ENCODE results near the gene CATSPERE. TPM values are rescaled to one million over a fixed set of nuclear protein-coding genes. Genes with fewer than 3 reads are reported as not detected.

CATSPERE gene
- total and polyA plus RNA-seq, 11 donors = 0.07 to 1.2 (median 0.25) TPM

- no peaks in the 10 kb centered on the region for H3K36me3 ChIP-seq
- H3K4me1 ChIP-seq = no peaks in the 10 kb centered on the region
- no peaks in the 10 kb centered on the region for H3K9me3 ChIP-seq
- TF ChIP-seq POLR2A (IDR thresholded peaks at IDR 0.05) (no peak), CTCF (IDR thresholded peaks at IDR 0.05) (no peak)
- H3K27me3 ChIP-seq = no peaks in the 10 kb centered on the region
- DNase-seq (no peak), ATAC-seq (no peak)
- no peak overlapping the region for H3K4me3 ChIP-seq
- intact Hi-C loops (cut with DNase I) = no loop called here
- no peak overlapping the region for H3K27ac ChIP-seq
- WGBS, 4 donors = 69 to 76% (median 74%) methylated on average over 9 of the region's 9 CpGs
Observed at GRCh38 chr1:244614113-244614836, 153.2 kb downstream of the CATSPERE start.

GRCh38 chr1:244614879-244615278, 153.8 kb downstream of the CATSPERE start:
- intact Hi-C loops (cut with DNase I) = no loop called here
- TF ChIP-seq POLR2A (IDR thresholded peaks at IDR 0.05) = no peak
- TF ChIP-seq CTCF (IDR thresholded peaks at IDR 0.05) = no peak

GRCh38 chr1:244615301-244615700, 154.2 kb downstream of the CATSPERE start:
- TF ChIP-seq CTCF (IDR thresholded peaks at IDR 0.05) = no peak
- TF ChIP-seq POLR2A (IDR thresholded peaks at IDR 0.05) = no peak
- Histone ChIP-seq H3K4me1 (no peaks in the 10 kb centered on the region), H3K36me3 (no peaks in the 10 kb centered on the region), H3K27ac (no peak overlapping the region), H3K9me3 (no peaks in the 10 kb centered on the region), H3K27me3 (no peaks in the 10 kb centered on the region), H3K4me3 (no peak overlapping the region)
- DNase-seq (no peak), ATAC-seq (no peak)
- 79 to 87% (median 83%) methylated on average over 6 of the region's 6 CpGs for WGBS, 4 donors
- intact Hi-C loops (cut with DNase I) = no loop called here

More at GRCh38 chr1:244614879-244615278, 153.8 kb downstream of the CATSPERE start:
- Histone ChIP-seq H3K9me3 (no peaks in the 10 kb centered on the region), H3K27me3 (no peaks in the 10 kb centered on the region), H3K4me3 (no peak overlapping the region), H3K36me3 (no peaks in the 10 kb centered on the region), H3K27ac (no peak overlapping the region), H3K4me1 (no peaks in the 10 kb centered on the region)
- ATAC-seq = no peak
- DNase-seq = no peak
- 42 to 74% (median 65%) methylated on average over 3 of the region's 3 CpGs for WGBS, 4 donors

GRCh38 chr1:244626709-244627108, 165.6 kb downstream of the CATSPERE start:
- intact Hi-C loops (cut with DNase I) = no loop called here
- Histone ChIP-seq H3K36me3 (no peaks in the 10 kb centered on the region), H3K27ac (no peak overlapping the region), H3K27me3 (peaks cover 0 to 6% (median 0%) of the 10 kb centered on the region in 9 donors), H3K4me3 (no peak overlapping the region), H3K4me1 (no peaks in the 10 kb centered on the region), H3K9me3 (no peaks in the 10 kb centered on the region)
- 91 to 93% (median 93%) methylated on average over 4 of the region's 4 CpGs for WGBS, 4 donors
- ATAC-seq (no peak), DNase-seq (no peak)
- TF ChIP-seq POLR2A (IDR thresholded peaks at IDR 0.05) (no peak), CTCF (IDR thresholded peaks at IDR 0.05) (no peak)

Measured in heart left ventricle (tissue), 16 donors.